Measurements from ENCODE around the gene SGCE. TPM values are rescaled to one million over a fixed set of nuclear protein-coding genes. Genes with fewer than 3 reads are reported as not detected.

The SGCE gene
- total RNA-seq, 1 donor from 2014 or later, result 37.9 TPM

DNA sequence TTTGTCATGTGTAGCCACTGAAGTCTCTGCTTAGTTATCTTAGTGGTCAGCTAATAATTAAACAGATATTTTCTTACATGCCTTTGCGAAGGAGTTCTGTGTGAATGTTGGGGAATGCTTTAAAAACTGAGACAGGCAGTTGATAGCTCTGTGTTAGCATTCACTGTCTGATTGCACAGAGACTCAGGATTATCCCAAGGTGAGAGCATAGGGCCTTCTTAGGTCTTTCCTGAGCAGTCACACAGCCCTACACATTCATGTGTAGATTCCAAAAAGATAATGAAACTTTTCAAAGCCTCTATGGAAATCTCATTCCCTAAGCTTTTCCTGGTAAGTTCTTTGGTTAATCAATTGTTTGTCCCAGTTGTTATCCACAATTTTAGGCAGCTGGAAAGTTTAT, 78.6 kb downstream of the SGCE start:
- TF ChIP-seq, protein P1, sequence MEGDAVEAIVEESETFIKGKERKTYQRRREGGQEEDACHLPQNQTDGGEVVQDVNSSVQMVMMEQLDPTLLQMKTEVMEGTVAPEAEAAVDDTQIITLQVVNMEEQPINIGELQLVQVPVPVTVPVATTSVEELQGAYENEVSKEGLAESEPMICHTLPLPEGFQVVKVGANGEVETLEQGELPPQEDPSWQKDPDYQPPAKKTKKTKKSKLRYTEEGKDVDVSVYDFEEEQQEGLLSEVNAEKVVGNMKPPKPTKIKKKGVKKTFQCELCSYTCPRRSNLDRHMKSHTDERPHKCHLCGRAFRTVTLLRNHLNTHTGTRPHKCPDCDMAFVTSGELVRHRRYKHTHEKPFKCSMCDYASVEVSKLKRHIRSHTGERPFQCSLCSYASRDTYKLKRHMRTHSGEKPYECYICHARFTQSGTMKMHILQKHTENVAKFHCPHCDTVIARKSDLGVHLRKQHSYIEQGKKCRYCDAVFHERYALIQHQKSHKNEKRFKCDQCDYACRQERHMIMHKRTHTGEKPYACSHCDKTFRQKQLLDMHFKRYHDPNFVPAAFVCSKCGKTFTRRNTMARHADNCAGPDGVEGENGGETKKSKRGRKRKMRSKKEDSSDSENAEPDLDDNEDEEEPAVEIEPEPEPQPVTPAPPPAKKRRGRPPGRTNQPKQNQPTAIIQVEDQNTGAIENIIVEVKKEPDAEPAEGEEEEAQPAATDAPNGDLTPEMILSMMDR (conservative IDR thresholded peaks at IDR 0.05; ENCODE audit: low read depth, low read length), result no peak
- no peak overlapping the region for H3K4me3 ChIP-seq (ENCODE audit: low read depth, low read length)

DNA sequence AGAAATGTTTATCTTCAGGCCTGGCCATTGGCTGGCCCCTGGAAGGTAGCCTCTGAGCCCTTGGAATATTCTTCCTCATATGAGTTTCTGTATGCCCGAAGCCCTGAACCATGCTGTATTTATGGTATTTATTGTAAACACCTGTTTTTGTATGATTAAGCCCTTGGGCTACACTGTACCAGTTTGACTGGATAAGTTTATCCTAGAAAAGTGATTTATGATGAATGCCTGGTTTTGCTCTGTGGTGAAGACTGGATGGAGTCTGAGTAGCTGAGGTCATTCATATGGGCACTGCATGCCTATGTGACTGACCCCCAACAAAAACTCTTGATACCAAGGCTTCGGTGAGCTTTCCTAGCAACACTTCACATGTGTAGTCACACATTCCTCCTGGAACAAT, 79.6 kb downstream of the SGCE start:
- no peak overlapping the region for H3K4me3 ChIP-seq (ENCODE audit: low read depth, low read length)
- no peak for DNase-seq (ENCODE audit: low read depth)
- TF ChIP-seq, protein P1 (conservative IDR thresholded peaks at IDR 0.05; ENCODE audit: low read depth, low read length), result no peak

More for the DNA sequence above, 78.6 kb downstream of the SGCE start:
- DNase-seq (ENCODE audit: low read depth), result no peak

DNA sequence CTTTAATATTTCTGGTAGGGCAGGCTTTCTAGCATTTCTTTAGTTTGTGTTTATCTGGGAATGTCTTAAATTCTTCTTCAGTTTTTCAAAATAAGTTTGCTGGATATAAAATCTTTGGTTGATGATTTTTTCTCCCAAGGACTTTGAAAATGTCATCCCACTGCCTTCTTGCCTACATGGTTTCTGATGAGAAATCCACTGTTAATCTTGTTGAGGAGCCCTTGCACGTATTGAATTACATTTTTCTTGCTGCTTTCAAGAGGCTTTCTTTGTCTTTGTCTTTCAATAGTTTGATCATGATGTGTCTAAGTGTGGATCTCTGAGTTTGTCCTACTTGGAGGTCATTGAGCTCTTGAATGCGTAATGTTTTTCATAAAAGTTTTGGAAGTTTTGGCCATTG, 80.3 kb downstream of the SGCE start:
- no peak for DNase-seq (ENCODE audit: low read depth)
- no peak overlapping the region for H3K4me3 ChIP-seq (ENCODE audit: low read depth, low read length)
- TF ChIP-seq, protein P1 (conservative IDR thresholded peaks at IDR 0.05; ENCODE audit: low read depth, low read length), result no peak

DNA sequence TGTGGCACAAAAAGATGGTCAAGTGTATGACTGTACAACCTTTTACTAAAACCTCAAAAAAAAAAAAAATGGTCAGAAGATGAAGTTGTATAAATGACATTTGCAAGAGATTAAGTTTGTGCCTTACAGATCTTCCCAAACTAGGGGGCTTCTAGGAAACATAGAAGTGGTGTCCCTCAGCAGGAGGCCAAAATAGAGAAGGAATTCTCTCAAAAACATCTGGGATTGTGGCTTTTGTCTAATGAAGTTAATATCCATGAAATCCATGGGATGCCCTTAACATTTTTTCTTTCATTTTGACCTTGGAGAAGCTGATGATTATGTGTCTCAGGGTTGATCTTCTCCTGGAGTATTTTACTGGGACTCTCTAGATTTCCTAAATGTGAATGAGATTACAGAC, 84.1 kb downstream of the SGCE start:
- DNase-seq (ENCODE audit: low read depth), result no peak

DNA sequence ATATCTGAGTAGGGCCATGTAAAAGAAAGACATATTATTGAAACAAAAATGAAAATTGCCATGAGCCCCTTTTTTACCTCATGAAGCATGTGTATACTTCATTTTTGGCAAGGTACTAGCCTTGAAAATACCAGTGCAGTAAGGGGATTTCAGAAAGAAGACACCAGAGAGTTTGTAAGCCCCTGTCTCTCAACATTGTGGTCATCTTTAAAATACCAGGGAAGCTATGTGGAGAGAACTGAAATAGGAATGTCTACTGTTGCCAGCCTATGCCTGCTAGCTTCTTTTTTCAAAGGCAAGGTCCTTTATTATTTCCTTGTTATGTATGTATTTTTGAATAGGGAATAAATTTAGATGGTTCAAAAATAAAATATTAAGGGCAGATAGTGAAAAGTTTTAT, 88.5 kb downstream of the SGCE start:
- no peak for DNase-seq (ENCODE audit: low read depth)
- no peak overlapping the region for H3K4me3 ChIP-seq (ENCODE audit: low read depth, low read length)
- TF ChIP-seq, protein P1 (conservative IDR thresholded peaks at IDR 0.05; ENCODE audit: low read depth, low read length), result no peak

More for the DNA sequence above, 84.1 kb downstream of the SGCE start:
- H3K4me3 ChIP-seq (ENCODE audit: low read depth, low read length), result no peak overlapping the region
- TF ChIP-seq, protein P1 (conservative IDR thresholded peaks at IDR 0.05; ENCODE audit: low read depth, low read length), result no peak

DNA sequence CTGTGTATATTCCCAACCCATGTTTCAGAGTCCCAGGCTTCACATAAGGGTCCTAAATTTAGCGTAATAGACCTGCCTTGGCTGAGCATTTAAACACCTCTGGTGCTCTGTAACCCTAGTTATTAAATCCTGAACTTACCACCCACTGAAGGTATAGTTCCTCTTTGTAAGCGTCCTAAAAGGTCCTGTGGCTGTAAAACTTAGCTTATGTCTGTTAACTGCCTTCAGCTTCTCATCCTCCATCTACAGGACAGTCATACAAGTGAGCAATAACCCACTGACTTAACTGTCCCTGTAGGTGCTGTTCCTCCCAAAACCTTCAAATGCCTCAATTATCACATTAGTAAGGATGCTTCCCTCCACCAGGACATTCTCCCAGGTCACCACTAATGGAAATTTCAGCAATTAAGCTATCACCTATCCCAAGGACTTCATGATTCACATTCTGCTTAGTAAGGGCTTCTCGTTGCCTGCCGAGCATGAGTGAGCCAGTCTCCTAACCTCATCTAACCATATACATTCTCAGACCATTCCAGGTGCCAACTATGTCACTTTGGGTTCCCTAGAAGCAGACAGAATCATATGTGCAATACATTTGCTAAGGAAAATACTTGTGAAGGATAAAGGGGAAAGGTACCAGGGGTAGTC, 90.6 kb downstream of the SGCE start:
- TF ChIP-seq, protein P1 (conservative IDR thresholded peaks at IDR 0.05; ENCODE audit: low read depth, low read length), result no peak
- DNase-seq (ENCODE audit: low read depth), result no peak
- H3K4me3 ChIP-seq (ENCODE audit: low read depth, low read length), result no peak overlapping the region

DNA sequence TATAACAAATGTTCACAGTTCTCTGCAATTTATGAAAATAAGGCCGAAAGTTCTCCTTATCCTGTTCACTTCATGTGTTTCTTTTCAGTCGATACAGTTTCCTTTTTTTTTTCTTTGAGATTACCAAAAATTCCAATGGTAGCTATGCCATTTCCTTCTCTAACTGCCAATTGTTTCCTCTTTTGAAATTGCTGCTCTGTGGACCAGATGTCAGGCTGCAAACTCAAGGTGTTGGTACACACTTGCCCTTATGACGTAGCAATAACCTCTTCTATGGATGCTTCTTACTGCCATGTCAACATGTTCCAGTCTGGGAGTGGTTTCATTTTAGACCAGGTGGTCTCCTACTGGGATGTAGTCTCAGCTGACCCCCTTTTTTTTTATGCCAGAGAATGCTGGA, 93.4 kb downstream of the SGCE start:
- H3K4me3 ChIP-seq (ENCODE audit: low read depth, low read length), result no peak overlapping the region
- TF ChIP-seq, protein P1 (conservative IDR thresholded peaks at IDR 0.05; ENCODE audit: low read depth, low read length), result no peak
- no peak for DNase-seq (ENCODE audit: low read depth)
